HCT116 (cell line): ENCODE measurements around the gene GMDS. TPM values are rescaled to one million over a fixed set of nuclear protein-coding genes. Genes with fewer than 3 reads are reported as not detected.

Experiments
- ATAC-seq: fragments of 200-7000 bp; cut with Tn5 transposase; 2 replicates; pipeline ENCODE4 v1.9.1; 2020; ENCODE audit warnings: mild to moderate bottlenecking, moderate library complexity
- BruUV-seq: library from RNA; stranded (reverse); fragments of 400-500 nt; replicated peaks from 2 replicates; lab custom pipeline; 2021; lab: Mats Ljungman, UMichigan
- CTCF ChIA-PET: fragments of 300-600 bp; sonication (Branson Sonifier 250); formaldehyde crosslinking; loops from one replicate; lab custom pipeline; 2021; ENCODE audit warnings: antibody characterized with exemption; lab: Charles Lee
- POLR2A ChIA-PET: fragments of 300-600, 350-600 bp; sonication (Branson Sonifier 250); formaldehyde crosslinking; loops from one replicate; lab custom pipeline; 2021; ENCODE audit warnings: antibody characterized with exemption; lab: Charles Lee
- RAD21 ChIA-PET, 2 experiments: fragments of 300-600 bp; sonication (Branson Sonifier 250); formaldehyde crosslinking; loops; one replicate each; lab custom pipeline; 2023; ENCODE audit warnings: low total read pairs in 2 of 2; ENCODE audit not compliant: uncharacterized antibody in 2 of 2, unreplicated experiment in 2 of 2, low non-redundant PET in 1 of 2; lab: Charles Lee
- DNase-seq: peaks from one replicate; pipeline ENCODE4 v3.0.0-alpha.2; 2010; ENCODE audit warnings: low read depth, low spot score
- H2AFZ ChIP-seq: fragments of 200-600 bp; shearing (Covaris generic), sonication (generic); 2 replicates; pipeline ENCODE4 v1.6.1; 2017; ENCODE audit warnings: low read depth, mixed run types, mixed read lengths, antibody characterized with exemption, low read length; ENCODE audit not compliant: poor library complexity, severe bottlenecking
- H3K27ac ChIP-seq: 2 replicates; pipeline ENCODE4 v1.5.1; 2012; ENCODE audit warnings: low read depth, low read length
- H3K27me3 ChIP-seq: fragments of 200-600 bp; sonication (generic); 2 replicates; pipeline ENCODE4 v1.6.1; 2016; ENCODE audit warnings: mixed run types, low read length, mixed read lengths; ENCODE audit not compliant: insufficient read depth
- H3K36me3 ChIP-seq, 2 experiments: fragments of 200-500 bp in 1 of 2; fragments of 200-600 bp in 1 of 2; sonication (Bioruptor generic) in 1 of 2; sonication (generic) in 1 of 2; 2 replicates each; pipeline versions ENCODE4 v1.5.1 to v1.6.1; 2014 to 2016; ENCODE audit warnings: low read length in 2 of 2, inconsistent platforms in 1 of 2, mixed read lengths in 1 of 2, mixed run types in 1 of 2; ENCODE audit not compliant: insufficient read depth in 2 of 2, control insufficient read depth in 1 of 2
- H3K4me1 ChIP-seq, 2 experiments: fragments of 200-600 bp in 1 of 2; sonication (generic) in 1 of 2; 2 replicates each; pipeline versions ENCODE4 v1.5.1 to v1.6.1; 2012 to 2017; ENCODE audit warnings: low read length in 2 of 2, inconsistent platforms in 1 of 2, mild to moderate bottlenecking in 1 of 2, mixed read lengths in 1 of 2, mixed run types in 1 of 2, moderate library complexity in 1 of 2; ENCODE audit not compliant: insufficient read depth in 2 of 2, control insufficient read depth in 1 of 2
- H3K4me2 ChIP-seq: fragments of 200-600 bp; sonication (generic); 2 replicates; pipeline ENCODE4 v1.6.1; 2017; ENCODE audit warnings: mixed run types, low read length, mixed read lengths
- H3K4me3 ChIP-seq, 2 experiments: fragments of 200-600 bp in 1 of 2; sonication (generic) in 1 of 2; replicated peaks in 1 of 2; 2 replicates each; pipeline ENCODE4 v1.5.1; 2011 to 2016; ENCODE audit warnings: low read length in 2 of 2, control low read depth in 1 of 2, low read depth in 1 of 2, mild to moderate bottlenecking in 1 of 2, mixed read lengths in 1 of 2, mixed run types in 1 of 2
- H3K79me2 ChIP-seq: fragments of 200-600 bp; sonication (generic); 2 replicates; pipeline ENCODE4 v1.6.1; 2017; ENCODE audit warnings: mild to moderate bottlenecking, mixed run types, low read length, moderate library complexity, mixed read lengths; ENCODE audit not compliant: insufficient read depth
- H3K9ac ChIP-seq: fragments of 200-600 bp; sonication (generic); 2 replicates; pipeline ENCODE4 v1.6.1; 2016; ENCODE audit warnings: low read length, mixed read lengths
- H3K9me2 ChIP-seq: fragments of 200-600 bp; sonication (generic), shearing (Covaris generic); 2 replicates; pipeline ENCODE4 v1.6.1; 2017; ENCODE audit warnings: mixed run types, mild to moderate bottlenecking, moderate library complexity; ENCODE audit not compliant: insufficient read depth
- H3K9me3 ChIP-seq, 2 experiments: fragments of 200-500 bp in 1 of 2; fragments of 200-600 bp in 1 of 2; sonication (Bioruptor generic) in 1 of 2; sonication (generic) in 1 of 2; 2 replicates each; pipeline ENCODE4 v1.6.1; 2014 to 2017; ENCODE audit warnings: low read length in 2 of 2, mixed read lengths in 2 of 2, inconsistent platforms in 1 of 2, low read depth in 1 of 2, mild to moderate bottlenecking in 1 of 2, mixed run types in 1 of 2, moderate library complexity in 1 of 2; ENCODE audit not compliant: control insufficient read depth in 1 of 2, insufficient read depth in 1 of 2
- H4K20me1 ChIP-seq: fragments of 200-600 bp; sonication (generic), shearing (Covaris generic); 2 replicates; pipeline ENCODE4 v1.6.1; 2017; ENCODE audit warnings: mixed run types, mild to moderate bottlenecking, moderate library complexity; ENCODE audit not compliant: insufficient read depth
- CEBPB ChIP-seq: IDR thresholded peaks from 2 replicates; pipeline ENCODE4 v1.6.1; 2012; ENCODE audit warnings: low read depth
- EGR1 ChIP-seq: IDR thresholded peaks from 2 replicates; pipeline ENCODE4 v1.6.1; 2012; ENCODE audit warnings: low read depth
- EZH2phosphoT487 ChIP-seq: fragments of 200-600 bp; IDR thresholded peaks from 2 replicates; pipeline ENCODE4 v1.6.1; 2018; ENCODE audit warnings: antibody characterized with exemption, borderline replicate concordance
- FOSL1 ChIP-seq: IDR thresholded peaks from 2 replicates; pipeline ENCODE4 v1.6.1; 2012; ENCODE audit warnings: low read depth
- POLR2A ChIP-seq: IDR thresholded peaks from 2 replicates; pipeline ENCODE4 v1.7.0; 2011; ENCODE audit warnings: borderline replicate concordance; ENCODE audit not compliant: insufficient read depth, insufficient read length; ENCODE audit errors: extremely low read depth
- POLR2AphosphoS5 ChIP-seq: IDR thresholded peaks from 2 replicates; pipeline ENCODE4 v1.6.1; 2011; ENCODE audit warnings: mild to moderate bottlenecking, low read depth, low read length, moderate library complexity
- SP1 ChIP-seq: IDR thresholded peaks from 2 replicates; pipeline ENCODE4 v1.6.1; 2012; ENCODE audit warnings: low read depth
- SRF ChIP-seq: IDR thresholded peaks from 2 replicates; pipeline ENCODE4 v1.6.1; 2012; ENCODE audit warnings: low read depth
- YY1 ChIP-seq: IDR thresholded peaks from 2 replicates; pipeline ENCODE4 v1.6.1; 2011; ENCODE audit warnings: low read length, low read depth, moderate library complexity, mild to moderate bottlenecking; ENCODE audit not compliant: insufficient replicate concordance; ENCODE audit errors: extremely low read depth
- ZBTB33 ChIP-seq: IDR thresholded peaks from 2 replicates; pipeline ENCODE4 v1.6.1; 2011; ENCODE audit warnings: mild to moderate bottlenecking, low read length, moderate library complexity; ENCODE audit not compliant: insufficient replicate concordance; ENCODE audit errors: extremely low read depth
- ZNF274 ChIP-seq: fragments of 200-500 bp; sonication (Bioruptor generic); IDR thresholded peaks from 2 replicates; pipeline ENCODE4 v1.6.1; 2014; ENCODE audit warnings: mild to moderate bottlenecking, low read depth, low read length, inconsistent platforms
- intact Hi-C: fragments of 100-400 bp; cut with micrococcal nuclease; formaldehyde crosslinking; loops from 2 replicates; pipeline ENCODE4 v1.10.0; 2022
- total RNA-seq: library from RNA; stranded (reverse); gene quantifications from one replicate; pipeline ENCODE4 v1.2.1, GENCODE V29; 2021; ENCODE audit not compliant: unreplicated experiment
- TF ChIP-seq, protein P1 (sequence below): IDR thresholded peaks from 2 replicates; pipeline ENCODE4 v1.6.1; 2012
- TF ChIP-seq, protein P2 (sequence below), 3 experiments: fragments of 200-600 bp in 1 of 3; sonication (generic) in 1 of 3; IDR thresholded peaks in 2 of 3; conservative IDR thresholded peaks in 1 of 3; 2 replicates each; pipeline ENCODE4 v1.5.1; 2012 to 2017; ENCODE audit warnings: low read depth in 2 of 3, low read length in 2 of 3, antibody characterized with exemption in 1 of 3, borderline replicate concordance in 1 of 3, control low read depth in 1 of 3, mild to moderate bottlenecking in 1 of 3, mixed read lengths in 1 of 3, mixed run types in 1 of 3, moderate library complexity in 1 of 3; ENCODE audit not compliant: insufficient read depth in 1 of 3

Gene GMDS
- total RNA-seq, 1 experiment from 2014 or later = 34.4 TPM

GRCh38 chr6:2036710-2037023, 208.7 kb downstream of the GMDS start (continued):
- TF ChIP-seq ZBTB33 = no peak
- TF ChIP-seq YY1 = no peak
- TF ChIP-seq FOSL1 = no peak
- TF ChIP-seq, protein P1, sequence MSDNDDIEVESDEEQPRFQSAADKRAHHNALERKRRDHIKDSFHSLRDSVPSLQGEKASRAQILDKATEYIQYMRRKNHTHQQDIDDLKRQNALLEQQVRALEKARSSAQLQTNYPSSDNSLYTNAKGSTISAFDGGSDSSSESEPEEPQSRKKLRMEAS = no peak
- no peak for TF ChIP-seq CEBPB
- no peak for TF ChIP-seq EGR1

DNA sequence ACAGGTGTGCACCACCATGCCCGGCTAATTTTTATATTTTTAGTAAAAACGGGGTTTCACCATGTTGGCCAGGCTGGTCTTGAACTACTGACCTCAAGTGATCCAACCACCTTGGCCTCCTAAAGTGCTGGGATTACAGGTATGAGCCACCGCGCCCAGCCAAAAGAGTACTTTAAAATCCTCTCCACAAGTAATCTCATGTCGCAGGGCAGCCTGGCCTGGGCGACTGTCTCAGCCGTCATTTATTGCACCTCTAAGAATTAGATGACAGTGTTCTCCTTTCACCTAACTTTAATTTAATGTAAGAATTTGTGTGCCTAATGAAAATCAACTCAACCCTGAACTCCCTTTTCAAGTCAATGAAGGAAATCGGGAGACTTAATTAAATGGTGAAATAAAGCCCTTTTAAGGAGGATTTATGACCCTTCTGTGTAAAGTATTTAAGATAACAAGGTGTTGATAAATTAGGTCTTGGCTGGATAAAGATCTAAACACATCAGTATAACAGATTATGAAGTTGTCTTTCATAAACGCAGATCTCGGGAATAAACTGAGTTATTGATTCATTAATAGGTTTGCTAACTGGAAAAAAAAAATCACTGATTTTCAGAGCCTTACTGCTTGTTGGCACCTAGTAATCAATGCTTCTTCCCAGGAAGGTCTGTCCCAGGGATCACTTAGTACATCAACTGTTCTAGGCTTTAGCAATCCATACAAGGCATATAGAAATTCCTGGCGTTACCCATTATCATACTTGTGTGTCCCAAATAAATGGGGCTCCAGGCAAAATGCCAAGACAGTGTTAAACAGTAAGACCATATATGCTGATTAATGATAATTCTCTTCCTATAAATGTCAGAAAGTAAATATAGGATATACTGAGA, 209.3 kb downstream of the GMDS start:
- ChIA-PET RAD21 (interaction anchor here in 1 of 2 experiments (1.1 kb wide), 1 partner anchor 254 kb away, joined by 4 read pairs; no protein-coding TSS in a partner anchor), CTCF (interaction anchor here (1.6 kb wide), 1 partner anchor 254 kb away, joined by 14 read pairs; no protein-coding TSS in a partner anchor), POLR2A (interaction anchor here (1.4 kb wide), 1 partner anchor 254 kb away, joined by 5 read pairs; no protein-coding TSS in a partner anchor)
- Histone ChIP-seq H3K27me3 (no peaks in the 10 kb centered on the region), H4K20me1 (no peaks in the 10 kb centered on the region), H3K4me1 (peaks cover 6 to 10% of the 10 kb centered on the region in 2 experiments; a peak in 3 of 4 replicates), H3K79me2 (no peaks in the 10 kb centered on the region), H3K4me2 (no peak overlapping the region), H3K9ac (no peak overlapping the region), H2AFZ (no peak overlapping the region), H3K36me3 (no peaks in the 10 kb centered on the region), H3K9me3 (no peaks in the 10 kb centered on the region), H3K9me2 (no peaks in the 10 kb centered on the region), H3K27ac (no peak overlapping the region), H3K4me3 (no peak overlapping the region)
- BruUV-seq = no TSS peak
- no peak for ATAC-seq
- no peak for TF ChIP-seq EZH2phosphoT487
- TF ChIP-seq SP1 = no peak
- TF ChIP-seq ZNF274 = no peak
- no peak for TF ChIP-seq POLR2A
- TF ChIP-seq POLR2AphosphoS5 = no peak
- TF ChIP-seq, protein P2, sequence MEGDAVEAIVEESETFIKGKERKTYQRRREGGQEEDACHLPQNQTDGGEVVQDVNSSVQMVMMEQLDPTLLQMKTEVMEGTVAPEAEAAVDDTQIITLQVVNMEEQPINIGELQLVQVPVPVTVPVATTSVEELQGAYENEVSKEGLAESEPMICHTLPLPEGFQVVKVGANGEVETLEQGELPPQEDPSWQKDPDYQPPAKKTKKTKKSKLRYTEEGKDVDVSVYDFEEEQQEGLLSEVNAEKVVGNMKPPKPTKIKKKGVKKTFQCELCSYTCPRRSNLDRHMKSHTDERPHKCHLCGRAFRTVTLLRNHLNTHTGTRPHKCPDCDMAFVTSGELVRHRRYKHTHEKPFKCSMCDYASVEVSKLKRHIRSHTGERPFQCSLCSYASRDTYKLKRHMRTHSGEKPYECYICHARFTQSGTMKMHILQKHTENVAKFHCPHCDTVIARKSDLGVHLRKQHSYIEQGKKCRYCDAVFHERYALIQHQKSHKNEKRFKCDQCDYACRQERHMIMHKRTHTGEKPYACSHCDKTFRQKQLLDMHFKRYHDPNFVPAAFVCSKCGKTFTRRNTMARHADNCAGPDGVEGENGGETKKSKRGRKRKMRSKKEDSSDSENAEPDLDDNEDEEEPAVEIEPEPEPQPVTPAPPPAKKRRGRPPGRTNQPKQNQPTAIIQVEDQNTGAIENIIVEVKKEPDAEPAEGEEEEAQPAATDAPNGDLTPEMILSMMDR (IDR thresholded peaks at IDR 0.05 in 2 of 3, conservative IDR thresholded peaks at IDR 0.05 in 1 of 3; ENCODE audit: borderline replicate concordance in 1 of 3, insufficient read depth in 1 of 3, low read depth in 2 of 3, low read length in 2 of 3) = no peak
- TF ChIP-seq SRF = no peak
- TF ChIP-seq FOSL1 = no peak
- no peak for DNase-seq
- intact Hi-C loops = loop anchor here (5.0 kb wide), 1 partner anchor 429 kb away; the partner anchor contains the start of gene FOXC1
